Right kidney (tissue), 1 donor: ENCODE measurements around the gene CUX1.
A peak's percentile ranks its signal among the peaks of the same experiment; 100 is the strongest.
"Not testable (repeated sequence)": the region's sequence is repeated elsewhere in the genome, so short reads cannot be mapped to it uniquely, and the experiment has no call there.

ENCODE experiments used
- DNase-seq: peaks from one replicate; pipeline ENCODE4 v3.0.0-alpha.2; 2016

CUX1 gene

GRCh38 chr7:102289057-102289456, 471.6 kb downstream of the CUX1 start:
- no peak for DNase-seq

GRCh38 chr7:102291056-102291915, 473.9 kb downstream of the CUX1 start:
- no peak for DNase-seq

- no peak for DNase-seq
Observed at GRCh38 chr7:102291916-102292267, 474.5 kb downstream of the CUX1 start.

- no peak for DNase-seq
Observed at GRCh38 chr7:102292813-102293798, 475.7 kb downstream of the CUX1 start.

- no peak for DNase-seq
Observed at GRCh38 chr7:102294589-102294988, 477.2 kb downstream of the CUX1 start.

GRCh38 chr7:102295346-102296178, 478.1 kb downstream of the CUX1 start:
- no peak for DNase-seq

- DNase-seq, result no peak
Observed at GRCh38 chr7:102296179-102296438, 478.7 kb downstream of the CUX1 start.

GRCh38 chr7:102296514-102296913, 479.1 kb downstream of the CUX1 start:
- DNase-seq, result no peak

GRCh38 chr7:102297487-102298218, 480.2 kb downstream of the CUX1 start:
- DNase-seq, result no peak

- DNase-seq, result peak; percentile 51
Observed at GRCh38 chr7:102300643-102301221, 483.3 kb downstream of the CUX1 start.

- not testable (repeated sequence) for DNase-seq
Observed at GRCh38 chr7:102301367-102301766, 483.9 kb downstream of the CUX1 start.

GRCh38 chr7:102302025-102302424, 484.6 kb downstream of the CUX1 start:
- DNase-seq, result no peak

GRCh38 chr7:102303669-102304422, 486.4 kb downstream of the CUX1 start:
- no peak for DNase-seq

GRCh38 chr7:102304668-102305067, 487.2 kb downstream of the CUX1 start:
- DNase-seq, result no peak

- no peak for DNase-seq
Observed at GRCh38 chr7:102305414-102306268, 488.2 kb downstream of the CUX1 start.

GRCh38 chr7:102306916-102307677, 489.7 kb downstream of the CUX1 start:
- DNase-seq, result peak; percentile 63

- no peak for DNase-seq
Observed at GRCh38 chr7:102310414-102310815, 493.0 kb downstream of the CUX1 start.

GRCh38 chr7:102312317-102312716, 494.9 kb downstream of the CUX1 start:
- no peak for DNase-seq
